Measurements from ENCODE around the gene ZSWIM3. TPM values are rescaled to one million over a fixed set of nuclear protein-coding genes. Genes with fewer than 3 reads are reported as not detected.

ZSWIM3 gene
- polyA plus RNA-seq, 1 donor from 2014 or later, result 14.3 TPM

- H4K20me1 ChIP-seq (ENCODE audit: insufficient read depth), result no peaks in the 10 kb centered on the region
Observed at GRCh38 chr20:45866454-45866853, 9.0 kb downstream of the ZSWIM3 start.

GRCh38 chr20:45867136-45867818 lies 9.9 kb downstream of the ZSWIM3 start:
- no peak overlapping the region for H3K9ac ChIP-seq (ENCODE audit: low read length)
- H3K27ac ChIP-seq (ENCODE audit: low read length), result no peak overlapping the region
- TF ChIP-seq SMC3 (conservative IDR thresholded peaks at IDR 0.05; ENCODE audit: poor library complexity), result no peak
- TF ChIP-seq MXI1 (conservative IDR thresholded peaks at IDR 0.05; ENCODE audit: poor library complexity, severe bottlenecking), result no peak
- TF ChIP-seq, protein P1, sequence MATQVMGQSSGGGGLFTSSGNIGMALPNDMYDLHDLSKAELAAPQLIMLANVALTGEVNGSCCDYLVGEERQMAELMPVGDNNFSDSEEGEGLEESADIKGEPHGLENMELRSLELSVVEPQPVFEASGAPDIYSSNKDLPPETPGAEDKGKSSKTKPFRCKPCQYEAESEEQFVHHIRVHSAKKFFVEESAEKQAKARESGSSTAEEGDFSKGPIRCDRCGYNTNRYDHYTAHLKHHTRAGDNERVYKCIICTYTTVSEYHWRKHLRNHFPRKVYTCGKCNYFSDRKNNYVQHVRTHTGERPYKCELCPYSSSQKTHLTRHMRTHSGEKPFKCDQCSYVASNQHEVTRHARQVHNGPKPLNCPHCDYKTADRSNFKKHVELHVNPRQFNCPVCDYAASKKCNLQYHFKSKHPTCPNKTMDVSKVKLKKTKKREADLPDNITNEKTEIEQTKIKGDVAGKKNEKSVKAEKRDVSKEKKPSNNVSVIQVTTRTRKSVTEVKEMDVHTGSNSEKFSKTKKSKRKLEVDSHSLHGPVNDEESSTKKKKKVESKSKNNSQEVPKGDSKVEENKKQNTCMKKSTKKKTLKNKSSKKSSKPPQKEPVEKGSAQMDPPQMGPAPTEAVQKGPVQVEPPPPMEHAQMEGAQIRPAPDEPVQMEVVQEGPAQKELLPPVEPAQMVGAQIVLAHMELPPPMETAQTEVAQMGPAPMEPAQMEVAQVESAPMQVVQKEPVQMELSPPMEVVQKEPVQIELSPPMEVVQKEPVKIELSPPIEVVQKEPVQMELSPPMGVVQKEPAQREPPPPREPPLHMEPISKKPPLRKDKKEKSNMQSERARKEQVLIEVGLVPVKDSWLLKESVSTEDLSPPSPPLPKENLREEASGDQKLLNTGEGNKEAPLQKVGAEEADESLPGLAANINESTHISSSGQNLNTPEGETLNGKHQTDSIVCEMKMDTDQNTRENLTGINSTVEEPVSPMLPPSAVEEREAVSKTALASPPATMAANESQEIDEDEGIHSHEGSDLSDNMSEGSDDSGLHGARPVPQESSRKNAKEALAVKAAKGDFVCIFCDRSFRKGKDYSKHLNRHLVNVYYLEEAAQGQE (IDR thresholded peaks at IDR 0.05; ENCODE audit: borderline replicate concordance), result no peak
- no peak for TF ChIP-seq EZH2 (IDR thresholded peaks at IDR 0.05; ENCODE audit: borderline replicate concordance, insufficient read depth, low read length, poor library complexity, severe bottlenecking)
- TF ChIP-seq TAF1 (IDR thresholded peaks at IDR 0.05; ENCODE audit: low read depth), result no peak
- no peak for TF ChIP-seq CTCF (IDR thresholded peaks at IDR 0.05; ENCODE audit: poor library complexity, severe bottlenecking)
- no peak for TF ChIP-seq RAD21 (conservative IDR thresholded peaks at IDR 0.05)
- H3K79me2 ChIP-seq (replicated peaks; ENCODE audit: insufficient read depth, low read length), result no peaks in the 10 kb centered on the region
- H3K36me3 ChIP-seq (ENCODE audit: insufficient read depth, low read length), result no peaks in the 10 kb centered on the region
- H2AFZ ChIP-seq (ENCODE audit: low read depth, low read length), result no peak overlapping the region
- no peak overlapping the region for H3K4me3 ChIP-seq (ENCODE audit: low read length)
- no peaks in the 10 kb centered on the region for H3K27me3 ChIP-seq (ENCODE audit: insufficient read depth, low read depth, low read length)
- no peaks in the 10 kb centered on the region for H3K9me2 ChIP-seq (ENCODE audit: insufficient read depth, low read length)
- no peaks in the 10 kb centered on the region for H4K20me1 ChIP-seq (ENCODE audit: insufficient read depth)
- no peak overlapping the region for H3K4me2 ChIP-seq (ENCODE audit: low read length)
- H3F3A ChIP-seq (ENCODE audit: insufficient read depth, low read length, poor library complexity, severe bottlenecking), result no peaks in the 10 kb centered on the region
- H3K9me3 ChIP-seq (ENCODE audit: low read length), result no peaks in the 10 kb centered on the region

More at GRCh38 chr20:45866454-45866853, 9.0 kb downstream of the ZSWIM3 start:
- Histone ChIP-seq H3K9me2 (ENCODE audit: insufficient read depth, low read length) (no peaks in the 10 kb centered on the region), H3F3A (ENCODE audit: insufficient read depth, low read length, poor library complexity, severe bottlenecking) (no peaks in the 10 kb centered on the region), H3K4me3 (ENCODE audit: low read length) (no peak overlapping the region), H3K9me3 (ENCODE audit: low read length) (no peaks in the 10 kb centered on the region), H3K36me3 (ENCODE audit: insufficient read depth, low read length) (no peaks in the 10 kb centered on the region), H3K79me2 (replicated peaks; ENCODE audit: insufficient read depth, low read length) (no peaks in the 10 kb centered on the region), H3K9ac (ENCODE audit: low read length) (no peak overlapping the region), H3K27me3 (ENCODE audit: insufficient read depth, low read depth, low read length) (no peaks in the 10 kb centered on the region), H3K4me2 (ENCODE audit: low read length) (no peak overlapping the region), H2AFZ (ENCODE audit: low read depth, low read length) (no peak overlapping the region), H3K27ac (ENCODE audit: low read length) (no peak overlapping the region)
- TF ChIP-seq POLR2AphosphoS5 (IDR thresholded peaks at IDR 0.05) (no peak), SMC3 (conservative IDR thresholded peaks at IDR 0.05; ENCODE audit: poor library complexity) (no peak), EP300 (conservative IDR thresholded peaks at IDR 0.05; ENCODE audit: poor library complexity, severe bottlenecking) (no peak)
- TF ChIP-seq, protein P1 (IDR thresholded peaks at IDR 0.05; ENCODE audit: borderline replicate concordance), result no peak

Measured in neural cell (in vitro differentiated cells).